GM12878 (cell line): ENCODE measurements around the gene ALG6. TPM values are rescaled to one million over a fixed set of nuclear protein-coding genes. Genes with fewer than 3 reads are reported as not detected.
A peak's percentile ranks its signal among the peaks of the same experiment; 100 is the strongest.

Experiments
- ATAC-seq: fragments of 200-7000 bp; cut with Tn5 transposase; 3 replicates; pipeline ENCODE4 v1.9.1; 2020; ENCODE audit warnings: mild to moderate bottlenecking, moderate library complexity
- BruUV-seq: library from RNA; stranded (reverse); fragments of 400-500 nt; replicated peaks from 2 replicates; lab custom pipeline; 2021; lab: Mats Ljungman, UMichigan
- CTCF ChIA-PET: fragments of 300-600 bp; sonication (Branson Sonifier 250); formaldehyde crosslinking; extraction: SDS; loops from one replicate; lab custom pipeline; 2021; ENCODE audit warnings: inconsistent platforms; lab: Yijun Ruan, JAX
- POLR2A ChIA-PET: fragments of 350-600 bp; formaldehyde crosslinking; extraction: SDS; loops from one replicate; lab custom pipeline; 2021; ENCODE audit warnings: inconsistent platforms; lab: Charles Lee
- RAD21 ChIA-PET: fragments of 300-600 bp; sonication (Branson Sonifier 250); formaldehyde crosslinking; loops from one replicate; lab custom pipeline; 2023; ENCODE audit warnings: antibody characterized with exemption; ENCODE audit not compliant: unreplicated experiment; lab: Charles Lee
- SMC1A ChIA-PET: fragments of 300-600 bp; sonication (Branson Sonifier 250); formaldehyde crosslinking; loops from one replicate; lab custom pipeline; 2023; ENCODE audit not compliant: unreplicated experiment, uncharacterized antibody; lab: Charles Lee
- DNase-seq: peaks from one replicate; pipeline ENCODE4 v3.0.0-alpha.2; 2011; ENCODE audit warnings: low read depth, low spot score
- FAIRE-seq: peaks from 3 replicates; lab custom pipeline; 2011; peaks lifted over from hg19 to GRCh38; lab: Jason Lieb, UNC
- H2AFZ ChIP-seq: 2 replicates; pipeline ENCODE4 v1.6.0; 2011; ENCODE audit warnings: low read depth, low read length, control low read depth; ENCODE audit not compliant: control insufficient read depth
- H3K27ac ChIP-seq: 2 replicates; pipeline ENCODE4 v1.5.1; 2011; ENCODE audit warnings: control low read depth; ENCODE audit not compliant: control insufficient read depth, insufficient read depth
- H3K27me3 ChIP-seq, 2 experiments: replicated peaks in 1 of 2; 2 replicates each; pipeline versions ENCODE4 v1.6.0 to v1.6.1; 2011; ENCODE audit warnings: low read length in 1 of 2; ENCODE audit not compliant: control insufficient read depth in 2 of 2, insufficient read depth in 2 of 2
- H3K36me3 ChIP-seq, 2 experiments: 2 replicates each; pipeline ENCODE4 v1.5.1; 2011; ENCODE audit warnings: low read length in 1 of 2; ENCODE audit not compliant: control insufficient read depth in 2 of 2, insufficient read depth in 2 of 2
- H3K4me1 ChIP-seq: 2 replicates; pipeline ENCODE4 v1.6.1; 2011; ENCODE audit warnings: mild to moderate bottlenecking, low read length, moderate library complexity, mixed read lengths; ENCODE audit not compliant: control insufficient read depth, insufficient read depth
- H3K4me2 ChIP-seq: 2 replicates; pipeline ENCODE4 v1.6.0; 2011; ENCODE audit warnings: control low read depth; ENCODE audit not compliant: control insufficient read depth, insufficient read depth
- H3K4me3 ChIP-seq: fragments of 200-600 bp; sonication (generic); 2 replicates; pipeline ENCODE4 v1.5.1; 2016
- H3K79me2 ChIP-seq: 2 replicates; pipeline ENCODE4 v1.6.0; 2011; ENCODE audit warnings: low read length; ENCODE audit not compliant: control insufficient read depth, insufficient read depth
- H3K9ac ChIP-seq: 2 replicates; pipeline ENCODE4 v1.8.0; 2011; ENCODE audit warnings: low read length, control low read depth, mixed read lengths; ENCODE audit not compliant: control insufficient read depth, insufficient read depth
- H3K9me3 ChIP-seq: replicated peaks from 3 replicates; pipeline ENCODE4 v1.5.1; 2011; ENCODE audit warnings: mild to moderate bottlenecking, low read length; ENCODE audit not compliant: control insufficient read depth, insufficient read depth
- H4K20me1 ChIP-seq: 2 replicates; pipeline ENCODE4 v1.6.0; 2011; ENCODE audit not compliant: control insufficient read depth, insufficient read depth
- CHD1 ChIP-seq: IDR thresholded peaks from 2 replicates; pipeline ENCODE4 v1.6.1; 2012; ENCODE audit warnings: low read depth, low read length, improper control_type of control experiment
- EED ChIP-seq: sonication (generic); IDR thresholded peaks from 2 replicates; pipeline ENCODE4 v1.6.1; 2016; ENCODE audit warnings: antibody characterized with exemption, low read depth
- ETV6 ChIP-seq, 2 experiments: fragments of 450-650 bp in 1 of 2; IDR thresholded peaks in 1 of 2; conservative IDR thresholded peaks in 1 of 2; 2 replicates each; pipeline ENCODE4 v1.6.1; 2014; ENCODE audit warnings: antibody characterized with exemption in 1 of 2, borderline replicate concordance in 1 of 2, low read depth in 1 of 2, mild to moderate bottlenecking in 1 of 2, moderate library complexity in 1 of 2
- PAX5 ChIP-seq: IDR thresholded peaks from 2 replicates; pipeline ENCODE4 v1.6.1; 2011; ENCODE audit warnings: low read depth, low read length, borderline replicate concordance
- RELA ChIP-seq: fragments of 450-650 bp; IDR thresholded peaks from 2 replicates; pipeline ENCODE4 v1.8.0; 2014; ENCODE audit warnings: borderline replicate concordance; ENCODE audit not compliant: partially characterized antibody
- SIN3A ChIP-seq: IDR thresholded peaks from 2 replicates; pipeline ENCODE4 v1.6.1; 2012; ENCODE audit warnings: low read depth, low read length, improper control_type of control experiment
- SMAD1 ChIP-seq: fragments of 450-650 bp; IDR thresholded peaks from 2 replicates; pipeline ENCODE4 v1.6.1; 2018; ENCODE audit warnings: mild to moderate bottlenecking, low read depth; ENCODE audit not compliant: partially characterized antibody
- SRF ChIP-seq, 2 experiments: IDR thresholded peaks; 2 replicates each; pipeline ENCODE4 v1.6.1; 2011; ENCODE audit warnings: low read depth in 2 of 2, low read length in 2 of 2, mild to moderate bottlenecking in 1 of 2, moderate library complexity in 1 of 2
- ZNF384 ChIP-seq: IDR thresholded peaks from 2 replicates; pipeline ENCODE4 v1.6.1; 2012; ENCODE audit warnings: low read depth, mild to moderate bottlenecking, low read length, improper control_type of control experiment, borderline replicate concordance
- WGBS: methylation state at CpG from one replicate; pipeline ENCODE4 v1.1.6; 2016; ENCODE audit warnings: low lambda C conversion rate; ENCODE audit not compliant: insufficient replicate concordance, insufficient coverage; ENCODE audit errors: missing lambda C conversion rate; 5-methylcytosine and 5-hydroxymethylcytosine counted together
- in situ Hi-C: fragments of 300-500 bp; cut with MboI; formaldehyde crosslinking; loops from 9 replicates; pipeline ENCODE4 v1.14.3; 2018; ENCODE audit warnings: mixed read lengths
- intact Hi-C: fragments of 100-400 bp; cut with micrococcal nuclease; formaldehyde crosslinking; loops from one replicate; pipeline ENCODE4 v1.14.2; 2022; ENCODE audit not compliant: unreplicated experiment
- polyA plus RNA-seq, 11 experiments: library from polyadenylated mRNA; depleted of rRNA in 4 of 11; unstranded in 6 of 11; stranded (reverse) in 5 of 11; fragments of >200 nt; fragmentation: Nextera tagmentation in 4 of 11; fragmentation: Illumina TruSeq in 1 of 11; extraction: Ambion mirVana in 4 of 11; extraction: Trizol in 1 of 11; gene quantifications; 1 replicate in 1 of 11; 2 replicates in 10 of 11; pipeline versions ENCODE4 v1.2.1 to v1.2.3, GENCODE V29; 2011 to 2016; ENCODE audit warnings: inconsistent platforms in 2 of 11, missing spikeins in 2 of 11, low read depth in 1 of 11
- total RNA-seq, 4 experiments: library from RNA; depleted of rRNA in 3 of 4; stranded (reverse); fragments of >200 nt in 3 of 4; fragmentation: Illumina TruSeq in 1 of 4; extraction: Trizol in 1 of 4; gene quantifications; 2 replicates each; pipeline versions ENCODE4 v1.2.1 to v1.2.3, GENCODE V29; 2013 to 2021
- TF ChIP-seq, protein P1 (sequence below): IDR thresholded peaks from 2 replicates; pipeline ENCODE4 v1.6.1; 2011; ENCODE audit warnings: borderline replicate concordance, low read depth, mild to moderate bottlenecking, moderate library complexity, mixed read lengths, low read length; ENCODE audit not compliant: insufficient read depth; ENCODE audit errors: extremely low read length
- TF ChIP-seq, protein P2 (sequence below): fragments of 450-650 bp; IDR thresholded peaks from 2 replicates; pipeline ENCODE4 v1.6.1; 2017; ENCODE audit warnings: borderline replicate concordance

The ALG6 gene
- total and polyA plus RNA-seq, 10 of the 15 experiments (the other 5 are each of a cell fraction or from before 2014, with no cell fraction given), result 13.8 to 28.5 (median 17.1) TPM

DNA sequence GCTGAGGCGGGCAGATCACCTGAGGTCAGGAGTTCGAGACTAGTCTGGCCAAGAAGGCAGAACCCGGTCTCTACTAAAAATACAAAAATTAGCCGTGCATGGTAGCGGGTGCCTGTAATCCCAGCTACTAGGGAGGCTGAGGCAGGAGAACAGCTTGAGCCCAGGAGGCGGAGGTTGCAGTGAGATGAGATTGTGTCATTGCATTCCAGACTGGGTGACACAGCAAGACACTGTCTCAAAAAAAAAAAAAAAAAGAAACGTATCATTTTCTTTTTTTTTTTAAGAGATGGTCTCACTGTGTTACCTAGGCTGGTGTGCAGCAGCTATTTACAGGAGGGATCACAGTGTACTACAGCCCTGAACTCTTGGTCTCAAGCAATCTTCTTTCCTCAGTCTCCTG is 108.3 kb downstream of the ALG6 start:
- H3K79me2 ChIP-seq, result no peaks in the 10 kb centered on the region

DNA sequence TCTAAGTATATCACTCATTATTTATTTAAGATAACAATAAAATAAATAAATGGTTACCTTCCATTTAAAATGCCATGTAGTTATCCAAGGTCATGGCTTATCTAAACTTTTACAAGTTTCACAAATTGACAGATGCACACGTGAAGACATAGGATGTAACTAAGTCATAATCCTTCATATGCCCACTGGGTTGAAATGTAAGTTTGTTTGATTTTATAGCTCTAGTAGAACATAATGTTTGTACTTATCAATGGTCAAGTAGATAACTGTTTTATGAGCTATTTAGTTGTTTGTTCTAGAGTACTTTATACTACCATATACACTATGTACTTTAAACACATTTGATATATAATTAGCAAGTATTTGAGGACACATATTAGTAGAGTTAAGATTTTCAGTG is 112.6 kb downstream of the ALG6 start:
- Histone ChIP-seq H3K4me1 (no peaks in the 10 kb centered on the region), H3K36me3 (no peaks in the 10 kb centered on the region), H3K27ac (no peak overlapping the region), H3K27me3 (no peaks in the 10 kb centered on the region), H3K4me2 (no peak overlapping the region), H3K9me3 (no peaks in the 10 kb centered on the region), H4K20me1 (no peaks in the 10 kb centered on the region), H3K4me3 (no peak overlapping the region)
- intact Hi-C loops (no loop called here), in situ Hi-C loops (no loop called here)
- ChIA-PET POLR2A (no interaction called here), RAD21 (no interaction called here), CTCF (no interaction called here), SMC1A (interaction anchor here (1.5 kb wide), 1 partner anchor 9 kb away, joined by 4 read pairs; no protein-coding TSS in a partner anchor)
- FAIRE-seq (peak; percentile 38), DNase-seq (no peak), ATAC-seq (no peak)
- 100% methylated on average over 1 of the region's 1 CpG for WGBS
- TF ChIP-seq SRF (IDR thresholded peaks at IDR 0.05; ENCODE audit: low read depth in 2 of 2, low read length in 2 of 2) (no peak), CHD1 (no peak), PAX5 (no peak), SIN3A (no peak), SMAD1 (no peak), RELA (no peak), ZNF384 (no peak), EED (no peak)
- TF ChIP-seq, protein P1, sequence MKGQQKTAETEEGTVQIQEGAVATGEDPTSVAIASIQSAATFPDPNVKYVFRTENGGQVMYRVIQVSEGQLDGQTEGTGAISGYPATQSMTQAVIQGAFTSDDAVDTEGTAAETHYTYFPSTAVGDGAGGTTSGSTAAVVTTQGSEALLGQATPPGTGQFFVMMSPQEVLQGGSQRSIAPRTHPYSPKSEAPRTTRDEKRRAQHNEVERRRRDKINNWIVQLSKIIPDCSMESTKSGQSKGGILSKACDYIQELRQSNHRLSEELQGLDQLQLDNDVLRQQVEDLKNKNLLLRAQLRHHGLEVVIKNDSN, result no peak
- TF ChIP-seq, protein P2, sequence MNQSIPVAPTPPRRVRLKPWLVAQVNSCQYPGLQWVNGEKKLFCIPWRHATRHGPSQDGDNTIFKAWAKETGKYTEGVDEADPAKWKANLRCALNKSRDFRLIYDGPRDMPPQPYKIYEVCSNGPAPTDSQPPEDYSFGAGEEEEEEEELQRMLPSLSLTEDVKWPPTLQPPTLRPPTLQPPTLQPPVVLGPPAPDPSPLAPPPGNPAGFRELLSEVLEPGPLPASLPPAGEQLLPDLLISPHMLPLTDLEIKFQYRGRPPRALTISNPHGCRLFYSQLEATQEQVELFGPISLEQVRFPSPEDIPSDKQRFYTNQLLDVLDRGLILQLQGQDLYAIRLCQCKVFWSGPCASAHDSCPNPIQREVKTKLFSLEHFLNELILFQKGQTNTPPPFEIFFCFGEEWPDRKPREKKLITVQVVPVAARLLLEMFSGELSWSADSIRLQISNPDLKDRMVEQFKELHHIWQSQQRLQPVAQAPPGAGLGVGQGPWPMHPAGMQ, result no peak
- TF ChIP-seq, all 136 proteins: peak for 0
- BruUV-seq, result no TSS peak
- no peaks in the 10 kb centered on the region for H3K79me2 ChIP-seq
- H3K9ac ChIP-seq, result no peak overlapping the region
- no peak overlapping the region for H2AFZ ChIP-seq

More for the DNA sequence above, 108.3 kb downstream of the ALG6 start:
- CTCF ChIA-PET, result interaction anchor here (1.1 to 1.5 kb wide), 3 partner anchors 34 to 82 kb away, joined by 3 read pairs; no protein-coding TSS in a partner anchor
- RAD21 ChIA-PET, result no interaction called here
- no peak overlapping the region for H3K4me3 ChIP-seq
- FAIRE-seq (no peak), ATAC-seq (no peak), DNase-seq (no peak)
- no peak overlapping the region for H3K4me2 ChIP-seq
- no peaks in the 10 kb centered on the region for H3K9me3 ChIP-seq
- no peak overlapping the region for H3K9ac ChIP-seq
- no peak overlapping the region for H3K27ac ChIP-seq
- no peaks in the 10 kb centered on the region for H4K20me1 ChIP-seq
- H3K4me1 ChIP-seq, result no peaks in the 10 kb centered on the region
- 83% methylated on average over 6 of the region's 7 CpGs for WGBS
- intact Hi-C loops, result no loop called here
- no peak overlapping the region for H2AFZ ChIP-seq
- no peaks in the 10 kb centered on the region for H3K27me3 ChIP-seq
- TF ChIP-seq ETV6 (conservative IDR thresholded peaks at IDR 0.05 in 1 of 2, IDR thresholded peaks at IDR 0.05 in 1 of 2; ENCODE audit: borderline replicate concordance in 1 of 2, low read depth in 1 of 2), result no peak
- no TSS peak for BruUV-seq
- POLR2A ChIA-PET, result interaction anchor here (0.7 kb wide), 1 partner anchor 9 kb away, joined by 3 read pairs; no protein-coding TSS in a partner anchor
- no peaks in the 10 kb centered on the region for H3K36me3 ChIP-seq
- SMC1A ChIA-PET, result no interaction called here
- in situ Hi-C loops, result no loop called here
